Transverse colon (tissue), 4 donors: ENCODE measurements around the gene DYNLL1. TPM values are rescaled to one million over a fixed set of nuclear protein-coding genes. Genes with fewer than 3 reads are reported as not detected.

Experiments used
- DNase-seq: peaks from one replicate; pipeline ENCODE4 v3.0.0-alpha.2; 2019
- H3K27ac ChIP-seq, 4 donors: fragments of 200-600 bp; sonication (generic); 2 replicates each; pipeline ENCODE4 v1.5.1; 2016 to 2018; ENCODE audit warnings: inconsistent platforms in 4 of 4
- H3K27me3 ChIP-seq: fragments of 200-600 bp; sonication (generic); 2 replicates; pipeline ENCODE4 v1.5.1; 2017; ENCODE audit warnings: inconsistent platforms
- H3K36me3 ChIP-seq, 4 donors: fragments of 200-600 bp; sonication (generic); 2 replicates each; pipeline ENCODE4 v1.5.1; 2017 to 2019; ENCODE audit warnings: inconsistent platforms in 4 of 4
- H3K4me1 ChIP-seq, 4 donors: fragments of 200-600 bp; sonication (generic); 2 replicates each; pipeline ENCODE4 v1.5.1; 2017 to 2020; ENCODE audit warnings: inconsistent platforms in 4 of 4
- H3K4me3 ChIP-seq, 4 donors: fragments of 200-600 bp; sonication (generic); 1 replicate in 1 of 4; 2 replicates in 3 of 4; pipeline versions ENCODE4 v1.5.1 to v1.6.1; 2017 to 2019; ENCODE audit warnings: inconsistent platforms in 4 of 4
- H3K9me3 ChIP-seq, 2 donors: fragments of 200-600 bp; sonication (generic); 2 replicates each; pipeline ENCODE4 v1.5.1; 2017 to 2019; ENCODE audit warnings: inconsistent platforms in 2 of 2
- EP300 ChIP-seq: sonication (generic); formaldehyde crosslinking; IDR thresholded peaks from one replicate; pipeline ENCODE4 v1.6.1; 2017; ENCODE audit warnings: antibody characterized with exemption, low read depth
- POLR2A ChIP-seq: fragments of 450-650 bp; IDR thresholded peaks from one replicate; pipeline ENCODE4 v1.6.1; 2016; ENCODE audit warnings: antibody characterized with exemption, mild to moderate bottlenecking, moderate library complexity
- POLR2AphosphoS5 ChIP-seq, 3 donors: sonication (generic); formaldehyde crosslinking; IDR thresholded peaks; one replicate each; pipeline ENCODE4 v1.6.1; 2016; ENCODE audit warnings: antibody characterized with exemption in 3 of 3
- WGBS, 2 donors: methylation state at CpG; one replicate each; pipeline ENCODE4 v1.1.5; 2018; ENCODE audit warnings: low coverage in 1 of 2; 5-methylcytosine and 5-hydroxymethylcytosine counted together
- in situ Hi-C, 4 donors: fragments of 200-750 bp; cut with MboI; loops; one replicate each; pipeline versions ENCODE4 v1.15.0 to v1.15.1; 2017; ENCODE audit warnings: low sequenced_read_pairs in 3 of 4, low pct_ligation_motif_present in 1 of 4, low pct_unique_long_range_greater_than_20kb in 1 of 4
- intact Hi-C: fragments of 100-400 bp; cut with DNase I; formaldehyde crosslinking; loops from one replicate; pipeline ENCODE4 v1.15.1; 2023; ENCODE audit warnings: low total_unique reads
- total RNA-seq, 4 donors: library from RNA; depleted of rRNA; stranded (reverse); fragments of >200 nt; gene quantifications; one replicate each; pipeline ENCODE4 v1.1.0, GENCODE V29; 2016
- TF ChIP-seq, protein P1 (sequence below), 5 experiments: fragments of 200-600 bp in 3 of 5; fragments of 450-650 bp in 2 of 5; sonication (generic) in 3 of 5; IDR thresholded peaks; 1 replicate in 2 of 5; 2 replicates in 3 of 5; pipeline ENCODE4 v1.5.1; 2016 to 2017; ENCODE audit warnings: antibody characterized with exemption in 5 of 5, inconsistent platforms in 3 of 5, mild to moderate bottlenecking in 2 of 5, moderate library complexity in 1 of 5

The DYNLL1 gene
- total RNA-seq, 4 donors from 2014 or later, result 60.5 to 291 (median 190) TPM

DNA sequence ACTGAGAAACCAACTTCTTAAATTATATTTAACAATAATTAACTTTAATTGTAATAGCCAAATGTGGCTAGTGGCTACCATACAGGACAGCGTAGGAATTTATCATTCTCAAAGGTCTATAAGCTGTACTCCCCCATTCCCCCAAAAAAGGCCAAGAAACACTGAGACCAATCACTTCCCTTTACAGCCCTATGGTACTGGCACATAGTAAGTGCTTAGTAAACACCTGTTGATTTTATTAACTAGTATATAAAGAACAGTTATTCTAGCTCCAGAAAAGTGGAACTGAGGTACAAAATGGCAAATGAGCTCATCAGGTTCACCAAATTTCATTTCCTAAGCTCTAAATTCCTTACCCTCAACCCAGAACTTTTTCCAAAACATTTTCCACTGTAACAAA, 20.3 kb upstream of the DYNLL1 start:
- no peaks in the 10 kb centered on the region for H3K36me3 ChIP-seq
- H3K9me3 ChIP-seq, result no peaks in the 10 kb centered on the region
- 97 to 100% methylated on average over 1 of the region's 1 CpG for WGBS, 2 donors
- no peak overlapping the region for H3K27ac ChIP-seq
- H3K4me3 ChIP-seq, result no peak overlapping the region
- in situ Hi-C loops, result no loop called here
- no peak for DNase-seq
- intact Hi-C loops, result no loop called here
- TF ChIP-seq, protein P1, sequence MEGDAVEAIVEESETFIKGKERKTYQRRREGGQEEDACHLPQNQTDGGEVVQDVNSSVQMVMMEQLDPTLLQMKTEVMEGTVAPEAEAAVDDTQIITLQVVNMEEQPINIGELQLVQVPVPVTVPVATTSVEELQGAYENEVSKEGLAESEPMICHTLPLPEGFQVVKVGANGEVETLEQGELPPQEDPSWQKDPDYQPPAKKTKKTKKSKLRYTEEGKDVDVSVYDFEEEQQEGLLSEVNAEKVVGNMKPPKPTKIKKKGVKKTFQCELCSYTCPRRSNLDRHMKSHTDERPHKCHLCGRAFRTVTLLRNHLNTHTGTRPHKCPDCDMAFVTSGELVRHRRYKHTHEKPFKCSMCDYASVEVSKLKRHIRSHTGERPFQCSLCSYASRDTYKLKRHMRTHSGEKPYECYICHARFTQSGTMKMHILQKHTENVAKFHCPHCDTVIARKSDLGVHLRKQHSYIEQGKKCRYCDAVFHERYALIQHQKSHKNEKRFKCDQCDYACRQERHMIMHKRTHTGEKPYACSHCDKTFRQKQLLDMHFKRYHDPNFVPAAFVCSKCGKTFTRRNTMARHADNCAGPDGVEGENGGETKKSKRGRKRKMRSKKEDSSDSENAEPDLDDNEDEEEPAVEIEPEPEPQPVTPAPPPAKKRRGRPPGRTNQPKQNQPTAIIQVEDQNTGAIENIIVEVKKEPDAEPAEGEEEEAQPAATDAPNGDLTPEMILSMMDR (IDR thresholded peaks at IDR 0.05), result no peak
- TF ChIP-seq POLR2A (no peak), EP300 (no peak), POLR2AphosphoS5 (IDR thresholded peaks at IDR 0.05) (no peak)
- H3K4me1 ChIP-seq, result peaks cover 0 to 13% (median 8%) of the 10 kb centered on the region in 4 donors
- H3K27me3 ChIP-seq, result no peaks in the 10 kb centered on the region

DNA sequence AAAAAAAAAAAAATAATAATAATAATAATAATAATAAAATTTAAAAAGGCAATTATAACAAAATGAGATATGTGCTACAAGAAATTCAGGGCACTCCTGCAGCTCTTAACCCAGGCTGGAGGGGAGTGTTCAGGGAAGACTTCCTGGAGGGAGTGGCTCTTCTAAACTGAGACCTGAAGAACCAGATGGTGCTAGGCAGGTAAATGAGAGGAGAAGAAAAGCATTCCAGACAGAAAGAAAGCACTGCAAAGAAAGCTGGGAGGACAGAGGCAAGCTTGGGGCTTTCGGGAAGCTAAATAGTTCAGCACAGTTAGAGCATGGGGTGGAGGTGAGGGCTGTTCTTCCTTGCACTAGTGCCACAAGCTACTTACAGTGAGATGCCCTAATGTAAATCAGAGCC, 16.5 kb upstream of the DYNLL1 start:
- H3K4me1 ChIP-seq, result peaks cover 0 to 9% (median 3%) of the 10 kb centered on the region in 4 donors
- H3K36me3 ChIP-seq, result no peaks in the 10 kb centered on the region
- H3K9me3 ChIP-seq, result no peaks in the 10 kb centered on the region
- no peak overlapping the region for H3K4me3 ChIP-seq
- in situ Hi-C loops, result no loop called here
- no peak overlapping the region for H3K27ac ChIP-seq
- intact Hi-C loops, result no loop called here
- no peak for TF ChIP-seq POLR2A
- TF ChIP-seq, protein P1 (IDR thresholded peaks at IDR 0.05), result no peak
- no peak for TF ChIP-seq POLR2AphosphoS5 (IDR thresholded peaks at IDR 0.05)
- no peak for TF ChIP-seq EP300
- no peak for DNase-seq
- 80 to 84% methylated on average over 1 of the region's 1 CpG for WGBS, 2 donors
- no peaks in the 10 kb centered on the region for H3K27me3 ChIP-seq

DNA sequence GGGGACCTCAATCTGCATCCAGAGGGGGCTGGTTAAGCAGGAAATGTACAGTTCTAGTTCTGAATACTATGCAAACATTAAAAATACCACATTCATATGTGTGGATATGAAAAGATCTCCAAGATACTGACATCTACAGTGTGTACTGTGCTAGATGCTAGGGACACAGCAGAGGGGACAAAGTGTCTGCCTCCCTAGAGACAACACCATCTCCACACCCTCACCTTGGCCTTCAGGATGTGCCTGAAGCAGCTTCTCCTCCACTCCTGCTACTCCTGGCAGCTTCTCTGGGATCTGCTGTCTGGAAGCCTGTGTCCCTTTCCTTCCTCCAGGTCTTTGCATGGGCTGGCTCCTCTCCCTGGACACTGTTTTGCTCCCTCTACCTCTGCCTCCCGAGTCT, 15.7 kb upstream of the DYNLL1 start:
- Histone ChIP-seq H3K9me3 (no peaks in the 10 kb centered on the region), H3K27ac (no peak overlapping the region), H3K4me3 (no peak overlapping the region), H3K36me3 (no peaks in the 10 kb centered on the region), H3K27me3 (no peaks in the 10 kb centered on the region), H3K4me1 (peaks cover 0 to 5% (median 2%) of the 10 kb centered on the region in 4 donors)
- TF ChIP-seq EP300 (no peak), POLR2A (no peak), POLR2AphosphoS5 (IDR thresholded peaks at IDR 0.05) (no peak)
- TF ChIP-seq, protein P1 (IDR thresholded peaks at IDR 0.05), result no peak
- WGBS, 2 donors, result 87% methylated on average over 1 of the region's 1 CpG; no CpG with 5 or more reads in 1 of the 2 donors
- DNase-seq, result no peak
- in situ Hi-C loops (no loop called here), intact Hi-C loops (no loop called here)

DNA sequence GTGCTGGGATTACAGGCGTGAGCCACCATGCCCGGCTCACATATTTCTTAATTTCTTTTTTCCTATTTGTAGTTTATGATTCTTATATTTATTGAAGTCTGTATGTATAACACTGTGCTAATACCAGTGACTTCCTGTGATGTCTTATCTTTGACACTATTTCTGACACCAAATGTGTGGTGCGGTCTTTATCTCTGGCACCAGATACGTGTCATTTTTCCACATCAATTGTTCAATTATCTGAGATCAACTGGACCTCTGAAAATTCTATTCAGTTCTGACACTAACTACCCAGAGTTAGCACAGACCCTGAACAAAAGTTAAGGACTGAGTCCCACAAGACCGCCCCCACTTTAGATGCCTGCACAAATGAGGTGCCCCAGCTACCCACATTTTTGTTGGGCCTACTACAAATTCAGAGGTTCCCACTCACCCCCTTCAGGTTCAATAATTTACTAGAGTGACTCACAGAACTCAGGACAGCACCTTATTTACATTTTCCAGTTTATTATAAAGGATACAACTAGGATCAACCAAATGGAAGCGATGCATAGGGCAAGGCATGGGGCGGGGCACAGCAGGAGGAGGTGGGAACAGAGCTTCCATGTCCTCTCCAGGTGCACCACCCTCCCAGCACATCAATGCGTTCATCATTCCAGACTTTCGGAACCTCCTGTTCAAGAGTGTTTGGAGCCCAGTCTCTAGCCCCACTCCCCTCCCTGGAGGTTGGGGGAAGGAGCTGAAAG, 14.7 kb upstream of the DYNLL1 start:
- no peaks in the 10 kb centered on the region for H3K36me3 ChIP-seq
- H3K9me3 ChIP-seq, result no peaks in the 10 kb centered on the region
- 94% methylated on average over 8 to 9 of the region's 9 CpGs for WGBS, 2 donors
- TF ChIP-seq EP300, result no peak
- TF ChIP-seq, protein P1 (IDR thresholded peaks at IDR 0.05), result no peak
- no peak for TF ChIP-seq POLR2A
- no peak for TF ChIP-seq POLR2AphosphoS5 (IDR thresholded peaks at IDR 0.05)
- H3K4me3 ChIP-seq, result no peak overlapping the region
- intact Hi-C loops (no loop called here), in situ Hi-C loops (no loop called here)
- H3K4me1 ChIP-seq, result peaks cover 0 to 5% (median 2%) of the 10 kb centered on the region in 4 donors
- no peak for DNase-seq
- H3K27ac ChIP-seq, result no peak overlapping the region
- no peaks in the 10 kb centered on the region for H3K27me3 ChIP-seq
